ENCODE results near the gene PCBP3.
"Not testable (repeated sequence)": the region's sequence is repeated elsewhere in the genome, so short reads cannot be mapped to it uniquely, and the experiment has no call there.

Gene PCBP3

DNA sequence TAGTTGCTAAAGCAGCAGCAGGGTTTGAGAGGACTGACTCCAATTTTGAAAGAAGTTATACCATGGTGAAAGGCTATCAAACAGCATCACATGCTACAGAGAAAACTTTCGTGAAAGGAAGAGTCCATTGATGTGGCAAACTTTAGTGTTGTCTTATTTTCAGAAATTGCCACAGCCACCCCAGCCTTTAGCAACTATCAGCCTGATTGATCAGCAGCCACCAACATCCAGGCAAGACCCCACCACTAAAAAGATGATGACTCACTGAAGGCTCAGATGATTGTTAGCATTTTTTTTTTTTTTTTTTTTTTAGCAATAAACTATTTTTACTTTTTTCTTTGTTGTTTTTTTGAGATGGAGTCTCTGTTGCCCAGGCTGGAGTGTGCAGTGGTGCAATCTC, 35.3 kb downstream of the PCBP3 start:
- not testable (repeated sequence) for DNase-seq (ENCODE audit: low read depth in 2 of 2)

DNA sequence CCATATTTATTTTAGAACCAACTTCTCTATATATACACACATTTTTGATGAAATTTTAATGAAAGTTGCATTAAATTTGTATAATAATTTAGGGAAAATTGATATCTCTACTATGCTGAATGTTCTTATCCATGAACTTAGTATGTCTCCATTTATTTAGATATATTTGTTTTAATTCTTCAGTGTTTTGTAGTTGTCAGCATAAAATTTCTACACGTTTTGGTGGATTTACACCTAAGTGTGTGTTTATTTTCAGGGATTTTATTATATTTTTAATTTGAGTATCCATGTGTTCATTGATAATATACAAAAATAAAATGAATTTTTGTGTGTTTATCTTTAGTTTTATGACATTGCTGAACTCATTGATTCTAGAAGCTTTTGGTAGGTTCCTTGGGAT, 36.7 kb downstream of the PCBP3 start:
- no peak for DNase-seq (ENCODE audit: low read depth in 2 of 2)

DNA sequence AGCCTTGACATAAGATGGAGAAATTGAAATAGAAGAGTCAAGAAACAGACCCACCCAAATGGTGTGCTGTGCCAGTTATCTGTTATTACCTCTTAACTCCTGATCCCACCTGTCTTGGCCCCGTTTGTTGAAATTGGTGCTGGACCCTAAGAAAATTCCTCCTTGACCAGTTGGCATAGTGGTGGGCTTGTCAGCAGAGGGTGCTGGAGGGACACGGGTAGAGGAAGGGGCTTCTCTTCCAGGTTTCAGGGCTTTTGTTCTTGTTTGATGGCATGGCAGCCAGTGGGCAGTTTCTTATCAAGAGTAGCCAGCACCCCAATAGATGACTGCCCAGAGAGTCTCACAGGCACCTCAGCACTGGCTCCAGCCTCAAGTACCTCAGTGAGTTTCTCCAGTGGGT, 51.6 kb downstream of the PCBP3 start:
- DNase-seq (ENCODE audit: low read depth in 2 of 2): no peak

DNA sequence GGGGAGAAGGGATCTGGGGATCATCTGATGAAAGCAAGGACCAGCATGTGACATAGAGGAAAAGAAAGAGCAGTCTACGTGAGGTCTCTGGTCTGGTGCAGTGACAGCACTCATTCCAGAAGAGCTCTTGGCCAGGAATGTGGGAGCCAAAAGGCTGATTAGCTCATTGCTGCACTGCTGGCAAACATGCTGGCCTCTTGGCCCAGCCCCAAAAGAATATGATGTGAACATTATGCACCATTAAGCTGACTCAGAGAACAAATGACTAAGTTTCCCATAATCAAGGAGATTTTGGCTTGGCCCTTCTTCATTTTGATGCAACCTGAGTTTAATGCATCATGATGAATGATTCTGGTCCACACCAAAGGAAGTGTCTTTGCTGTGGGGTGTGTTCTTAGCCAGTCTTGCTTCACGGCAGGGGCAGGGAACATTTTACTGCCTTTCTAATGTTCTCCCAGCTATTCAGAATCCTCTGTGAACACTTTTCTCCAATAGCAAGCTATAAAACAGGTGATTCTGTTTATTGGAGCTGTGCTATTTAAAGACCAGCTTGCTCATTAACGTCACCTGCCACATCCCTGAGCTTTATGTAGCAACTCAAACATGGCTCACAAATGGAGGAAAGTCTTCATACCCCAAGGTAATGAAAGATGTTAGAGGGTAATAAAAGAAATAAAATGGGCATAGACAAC, 55.1 kb downstream of the PCBP3 start:
- no peak for DNase-seq (ENCODE audit: low read depth in 2 of 2)

DNA sequence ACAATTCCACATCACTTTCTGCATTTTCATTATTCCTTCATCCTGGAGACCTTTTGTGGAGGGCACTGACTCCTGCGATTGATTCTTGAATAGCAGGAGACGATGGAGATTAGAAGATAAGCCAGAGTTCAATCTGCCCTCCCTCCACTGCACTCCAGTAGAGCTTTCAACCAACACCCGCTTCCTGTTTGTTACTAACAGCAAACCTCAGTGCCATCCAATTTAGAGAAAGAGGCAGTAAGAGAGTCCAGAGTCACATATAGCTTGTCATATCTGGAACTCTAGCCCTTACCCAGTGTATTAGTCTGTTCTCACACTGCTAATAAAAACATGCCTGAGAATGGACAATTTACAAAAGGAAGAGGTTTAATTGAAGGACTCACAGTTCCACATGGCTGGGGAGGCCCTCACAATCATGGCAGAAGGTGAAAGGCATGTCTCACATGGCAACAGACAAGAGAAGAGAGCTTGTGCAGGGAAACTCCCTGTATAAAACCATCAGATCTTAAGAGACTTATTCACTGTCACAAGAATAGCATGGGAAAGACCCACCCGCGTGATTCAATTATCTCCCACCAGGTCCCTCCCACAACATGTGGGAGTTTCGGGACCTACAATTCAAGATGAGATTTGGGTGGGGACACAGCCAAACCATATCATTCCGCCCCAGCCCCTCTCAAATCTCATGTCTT, 55.9 kb downstream of the PCBP3 start:
- DNase-seq (ENCODE audit: low read depth in 2 of 2): no peak

DNA sequence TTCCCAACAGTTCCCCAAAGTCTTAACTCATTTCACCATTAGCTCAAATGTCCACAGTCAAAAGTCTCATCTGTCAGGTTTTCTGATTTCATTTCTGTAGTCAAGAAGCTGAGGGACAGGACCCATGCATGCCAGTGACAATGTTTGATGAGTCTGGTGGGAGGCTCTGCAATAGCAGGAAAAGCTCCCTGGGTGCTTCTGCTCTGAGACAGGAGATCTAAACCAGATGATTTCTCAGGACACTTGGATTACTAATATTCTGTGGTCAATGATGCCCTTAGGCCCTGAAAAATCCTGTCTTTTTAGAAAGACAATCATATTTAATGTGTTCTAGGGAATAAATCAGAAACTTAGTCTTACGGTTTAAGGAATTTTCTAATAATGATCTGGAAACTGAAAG, 56.4 kb downstream of the PCBP3 start:
- no peak for DNase-seq (ENCODE audit: low read depth in 2 of 2)

DNA sequence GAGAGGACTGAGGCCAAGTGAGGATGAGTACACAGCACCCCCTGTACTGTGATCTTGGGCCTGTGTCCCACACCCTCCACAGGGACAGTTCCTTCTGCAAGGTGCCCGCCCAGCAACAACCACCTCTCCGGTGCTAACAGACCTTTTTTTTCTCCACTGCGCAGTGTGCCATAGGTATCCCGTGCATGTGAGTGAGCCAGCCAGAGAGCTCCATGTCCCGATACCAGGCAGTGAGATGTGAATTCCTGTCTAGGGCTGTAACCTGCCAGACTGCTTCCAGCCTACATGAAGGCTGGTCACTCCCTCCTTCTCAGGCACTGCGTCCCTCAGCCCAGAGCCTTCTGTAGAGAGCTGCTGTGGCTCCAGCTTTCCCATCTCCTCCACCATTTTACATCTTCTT, 56.9 kb downstream of the PCBP3 start:
- DNase-seq (ENCODE audit: low read depth in 2 of 2): no peak

DNA sequence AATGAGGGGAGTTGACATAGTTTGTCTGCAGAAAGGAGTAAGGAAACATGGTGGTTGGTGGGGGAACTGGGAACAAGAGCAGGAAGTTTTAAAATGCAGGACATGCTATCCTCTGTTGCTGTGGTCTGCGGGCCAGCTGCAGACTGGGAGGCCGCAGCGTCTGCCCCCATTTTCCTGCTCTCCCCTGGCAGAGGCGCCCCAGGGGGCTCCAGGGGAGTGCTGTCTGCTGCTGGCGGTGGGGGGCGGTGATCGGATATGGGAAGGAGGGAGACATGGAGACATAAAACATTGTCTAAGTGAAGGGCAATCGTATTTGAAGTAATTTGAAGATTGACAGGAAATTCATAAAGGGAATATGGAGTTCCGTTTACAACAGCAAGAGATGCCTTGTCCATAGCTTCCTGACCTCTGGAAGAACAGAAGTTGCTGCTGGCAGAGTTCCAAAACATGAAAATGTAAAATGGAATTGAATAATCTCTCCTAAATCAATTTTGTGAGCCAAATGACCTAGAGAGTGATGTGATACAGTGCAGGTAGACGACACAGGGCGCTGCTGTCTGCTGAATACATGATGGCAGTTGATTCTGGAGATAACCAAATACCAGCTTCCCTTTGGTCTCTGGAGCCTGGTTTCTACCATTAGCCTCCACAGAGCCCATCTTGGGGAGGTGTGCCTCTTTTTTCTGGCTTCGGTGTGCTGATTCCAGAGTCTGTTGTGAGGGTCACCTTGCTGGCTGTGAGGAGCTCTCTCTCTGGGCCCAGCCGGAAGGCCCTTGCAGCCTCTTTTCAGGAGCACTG, 61.0 kb downstream of the PCBP3 start:
- no peak for DNase-seq (ENCODE audit: low read depth in 2 of 2)

DNA sequence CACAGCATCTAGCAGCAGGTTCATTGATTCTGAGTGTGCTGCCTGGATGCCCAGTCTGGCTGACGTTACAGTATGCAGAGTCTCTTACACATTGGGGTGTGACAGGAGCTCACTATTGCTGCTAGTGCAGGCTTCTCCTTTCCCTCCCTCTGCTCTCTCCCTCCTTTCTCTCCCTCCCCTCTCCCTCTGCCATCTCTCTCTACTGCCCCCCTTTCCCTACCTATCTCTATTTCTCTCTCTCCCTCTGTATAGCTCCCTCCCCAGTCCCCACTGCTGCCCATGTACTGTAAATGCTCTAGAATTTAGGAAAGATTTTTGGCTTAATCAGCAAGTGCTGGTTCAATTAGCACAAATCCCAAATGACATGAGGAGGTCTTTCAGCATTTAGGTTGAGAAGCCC, 62.8 kb downstream of the PCBP3 start:
- DNase-seq (ENCODE audit: low read depth in 2 of 2): no peak

DNA sequence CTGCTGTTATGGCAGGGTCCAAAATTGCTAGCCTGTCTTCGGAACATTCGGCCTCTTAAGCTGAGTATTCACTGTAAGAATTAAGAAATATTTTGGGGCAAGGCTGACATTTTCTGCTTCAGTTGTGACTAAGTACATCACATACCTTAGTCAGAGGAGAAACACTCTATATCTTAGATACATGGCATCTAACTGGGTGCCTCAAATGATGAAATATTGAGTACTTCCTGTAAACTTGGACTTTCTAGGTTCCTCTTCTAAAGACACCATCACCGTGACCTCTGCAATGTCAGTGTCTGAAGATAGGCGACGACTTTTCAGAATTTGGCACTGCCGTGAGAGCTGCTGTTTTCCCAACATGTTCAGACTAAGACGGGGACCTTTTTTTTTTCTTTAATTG, 65.6 kb downstream of the PCBP3 start:
- no peak for DNase-seq (ENCODE audit: low read depth in 2 of 2)

DNA sequence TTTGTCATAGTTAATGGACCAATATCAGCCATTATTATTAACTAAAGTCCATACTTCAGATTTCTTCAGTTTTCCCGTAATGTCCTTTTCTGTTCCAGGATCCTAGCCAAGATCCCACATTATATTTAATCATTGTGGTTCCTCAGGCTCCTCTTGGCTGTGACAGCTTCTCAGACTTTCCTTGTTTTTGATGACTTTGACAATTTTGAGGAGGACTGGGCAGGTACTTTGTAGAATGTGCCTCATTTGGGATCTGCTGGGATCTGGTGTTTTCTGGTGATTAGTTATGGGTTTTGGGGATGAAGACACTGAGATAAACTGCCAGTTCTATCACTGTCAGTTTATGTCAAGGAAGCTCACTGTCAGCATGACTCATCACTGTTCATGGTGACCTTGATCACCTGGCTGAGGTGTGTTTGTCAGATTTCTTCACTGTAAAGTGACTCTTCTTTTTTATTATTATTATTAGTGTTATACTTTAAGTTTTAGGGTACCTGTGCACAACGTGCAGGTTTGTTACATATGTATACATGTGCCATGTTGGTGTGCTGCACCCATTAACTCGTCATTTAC, 66.3 kb downstream of the PCBP3 start:
- no peak for DNase-seq (ENCODE audit: low read depth in 2 of 2)

DNA sequence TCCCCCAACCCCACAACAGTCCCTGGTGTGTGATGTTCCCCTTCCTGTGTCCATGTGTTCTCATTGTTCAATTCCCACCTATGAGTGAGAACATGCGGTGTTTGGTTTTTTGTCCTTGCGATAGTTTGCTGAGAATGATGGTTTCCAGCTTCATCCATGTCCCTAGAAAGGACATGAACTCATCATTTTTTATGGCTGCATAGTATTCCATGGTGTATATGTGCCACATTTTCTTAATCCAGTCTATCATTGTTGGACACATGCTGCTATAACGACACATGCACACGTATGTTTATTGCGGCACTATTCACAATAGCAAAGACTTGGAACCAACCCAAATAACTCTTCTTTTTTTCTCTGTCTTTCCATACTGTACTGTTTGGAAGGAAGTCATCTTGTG, 66.8 kb downstream of the PCBP3 start:
- DNase-seq (ENCODE audit: low read depth in 2 of 2): not testable (repeated sequence)

DNA sequence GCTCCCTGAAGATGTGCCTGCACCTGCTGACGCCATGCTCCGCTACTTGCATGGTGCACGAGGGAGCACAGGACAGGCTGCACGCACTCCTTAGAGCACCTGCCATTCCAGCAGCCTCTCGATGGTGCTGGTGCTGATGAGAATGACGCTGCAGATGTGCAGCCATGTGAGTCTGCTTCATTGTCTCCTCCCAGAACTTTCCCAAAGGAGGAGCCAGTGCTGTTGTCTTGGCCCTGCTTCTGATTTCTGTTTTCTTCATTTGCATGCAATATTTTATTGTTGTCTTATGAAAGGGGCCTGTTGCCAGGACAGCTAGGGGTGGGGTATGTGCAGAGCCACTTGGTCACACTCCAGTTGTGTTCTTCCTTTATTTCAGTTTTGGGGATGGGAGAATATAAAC, 70.1 kb downstream of the PCBP3 start:
- no peak for DNase-seq (ENCODE audit: low read depth in 2 of 2)

DNA sequence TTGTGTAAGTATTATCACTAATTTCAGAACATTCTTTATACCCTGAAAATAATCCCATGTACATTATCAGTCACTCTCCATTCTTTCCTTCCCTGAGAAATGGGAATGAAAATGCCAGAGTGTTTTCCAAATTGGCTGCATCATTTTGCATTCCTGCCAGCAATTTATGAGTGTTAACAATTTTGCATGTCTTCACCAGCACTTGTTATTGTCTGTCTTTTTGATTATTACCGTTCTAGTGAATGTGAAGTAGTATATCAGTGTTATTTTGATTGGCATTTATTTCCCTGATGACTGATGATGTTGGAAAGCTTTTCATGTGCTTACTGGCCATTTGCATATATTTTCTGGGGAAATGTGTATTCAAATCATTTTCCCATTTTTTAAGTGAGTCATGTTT, 71.9 kb downstream of the PCBP3 start:
- no peak for DNase-seq (ENCODE audit: low read depth in 2 of 2)

DNA sequence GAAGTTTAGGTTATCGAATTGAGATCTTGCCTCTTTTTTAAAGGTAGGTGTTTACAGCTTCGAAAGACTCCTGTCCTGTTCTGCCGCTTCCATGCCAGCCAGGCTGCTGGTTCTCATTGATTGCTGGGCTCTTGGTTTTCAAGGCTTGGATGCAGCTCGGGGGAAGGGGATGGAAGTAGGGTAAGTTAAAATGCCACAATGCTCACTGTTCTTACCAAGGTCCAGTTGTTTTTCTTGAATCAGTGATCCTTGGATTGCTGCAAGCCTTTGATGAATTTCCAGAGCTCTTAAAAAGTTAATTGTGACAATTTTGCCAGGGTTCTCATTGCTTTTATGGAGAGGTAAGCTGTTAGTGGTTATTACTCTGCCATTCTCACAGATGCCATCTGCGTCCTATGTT, 74.9 kb downstream of the PCBP3 start:
- no peak for DNase-seq (ENCODE audit: low read depth in 2 of 2)

DNA sequence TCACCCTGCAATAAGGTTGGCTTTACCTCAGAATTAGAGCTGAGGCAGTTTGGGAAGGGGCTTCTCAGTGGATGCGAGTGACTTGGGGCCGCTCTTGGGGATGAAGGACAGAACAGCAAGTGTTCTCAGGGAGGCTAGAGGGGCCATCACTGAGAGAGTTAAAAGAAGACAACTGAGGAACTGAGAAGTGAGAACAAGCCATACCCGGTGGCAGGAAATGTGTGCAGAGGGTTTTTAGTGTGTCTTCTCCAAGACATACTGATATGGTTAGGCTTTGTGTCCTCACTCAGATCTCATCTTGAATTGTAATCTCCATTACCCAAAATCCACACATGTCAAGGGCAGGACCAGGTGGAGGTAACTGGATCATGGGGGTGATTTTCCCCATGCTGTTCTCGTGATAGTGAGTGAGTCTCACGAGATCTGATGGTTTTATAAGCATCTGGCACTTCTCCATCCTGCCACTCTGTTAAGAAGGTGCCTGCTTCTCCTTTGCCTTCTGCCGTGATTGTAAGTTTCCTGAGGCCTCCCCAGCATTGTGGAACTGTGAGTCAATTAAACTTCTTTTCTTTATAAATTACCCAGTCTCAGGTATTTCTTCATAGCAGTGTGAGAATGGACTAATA, 75.8 kb downstream of the PCBP3 start:
- no peak for DNase-seq (ENCODE audit: low read depth in 2 of 2)

DNA sequence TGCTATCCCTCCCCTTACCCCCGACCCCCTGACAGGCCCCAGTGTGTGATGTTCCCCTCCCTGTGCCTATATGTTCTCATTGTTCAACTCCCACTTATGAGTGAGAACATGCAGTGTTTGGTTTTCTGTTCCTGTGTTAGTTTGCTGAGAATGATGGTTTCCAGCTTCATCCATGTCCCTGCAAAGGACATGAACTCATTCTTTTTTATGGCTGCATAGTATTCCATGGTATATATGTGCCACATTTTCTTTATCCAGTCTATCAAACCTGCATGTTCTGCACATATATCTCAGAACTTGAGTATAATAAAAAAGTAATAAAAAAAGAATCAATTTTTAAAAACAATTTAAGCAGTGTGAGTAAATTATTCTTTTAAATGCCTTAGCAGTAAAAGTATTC, 76.7 kb downstream of the PCBP3 start:
- not testable (repeated sequence) for DNase-seq (ENCODE audit: low read depth in 2 of 2)

DNA sequence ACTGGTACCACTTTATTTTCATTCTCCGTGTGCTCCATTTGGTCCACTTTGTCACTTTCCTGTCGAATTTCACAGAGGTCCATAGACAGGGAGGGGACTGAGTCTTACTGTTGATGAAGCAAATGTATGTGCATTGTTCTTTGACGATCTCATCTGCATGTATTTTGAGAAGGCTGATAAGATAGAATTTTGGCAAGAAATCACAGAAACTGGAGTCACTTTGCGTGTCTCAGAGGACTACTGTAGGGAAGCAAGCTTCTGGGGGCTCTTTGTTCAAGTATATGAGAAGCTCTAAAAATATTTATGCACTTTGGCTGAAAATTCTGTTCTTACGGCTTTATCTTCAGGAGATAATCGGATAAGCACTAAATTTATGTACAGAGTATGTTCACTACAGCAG, 78.1 kb downstream of the PCBP3 start:
- DNase-seq (ENCODE audit: low read depth in 2 of 2): no peak

DNA sequence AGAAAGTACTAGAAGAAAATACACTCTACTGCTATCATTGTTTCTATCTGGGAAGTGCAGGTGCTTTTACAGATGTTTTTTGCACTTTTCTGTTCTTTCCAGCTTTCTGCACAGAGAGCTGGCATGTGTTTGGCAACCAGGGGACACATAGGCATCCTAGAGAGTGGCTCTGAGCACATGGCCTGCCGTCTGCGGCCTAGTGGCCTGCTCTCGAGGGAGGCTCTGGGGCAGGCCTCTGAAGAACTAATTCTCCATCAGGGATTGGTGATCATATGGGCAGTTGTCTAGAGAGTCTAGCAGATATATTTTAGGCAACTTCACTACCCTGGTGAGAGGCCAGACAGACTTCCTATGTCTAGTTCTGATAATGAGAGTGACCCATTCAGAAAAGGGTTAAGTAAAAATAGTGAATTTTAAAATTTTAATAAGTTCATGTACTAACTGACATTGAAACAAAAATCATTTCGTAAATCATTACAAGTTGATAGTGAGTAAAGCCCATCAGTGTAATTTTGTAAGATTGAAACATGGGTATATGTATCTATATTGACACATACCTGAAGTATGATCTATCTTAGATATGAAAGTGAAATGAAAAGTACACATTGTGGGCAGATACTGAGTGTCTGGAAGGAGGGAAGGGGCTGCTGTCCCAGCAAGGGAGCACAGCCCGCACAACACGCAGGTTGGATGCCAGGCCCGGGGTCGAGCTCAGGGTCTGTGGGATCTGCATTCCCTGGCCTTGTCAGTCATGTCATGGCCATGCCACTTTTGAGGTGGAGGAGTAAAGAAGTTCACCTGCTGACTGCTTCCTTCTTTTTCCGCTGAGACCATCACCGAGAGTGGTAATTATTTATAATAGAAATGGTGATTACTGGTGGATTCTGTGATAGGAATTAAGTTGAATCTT, 79.8 kb downstream of the PCBP3 start:
- DNase-seq (ENCODE audit: low read depth in 2 of 2): no peak

DNA sequence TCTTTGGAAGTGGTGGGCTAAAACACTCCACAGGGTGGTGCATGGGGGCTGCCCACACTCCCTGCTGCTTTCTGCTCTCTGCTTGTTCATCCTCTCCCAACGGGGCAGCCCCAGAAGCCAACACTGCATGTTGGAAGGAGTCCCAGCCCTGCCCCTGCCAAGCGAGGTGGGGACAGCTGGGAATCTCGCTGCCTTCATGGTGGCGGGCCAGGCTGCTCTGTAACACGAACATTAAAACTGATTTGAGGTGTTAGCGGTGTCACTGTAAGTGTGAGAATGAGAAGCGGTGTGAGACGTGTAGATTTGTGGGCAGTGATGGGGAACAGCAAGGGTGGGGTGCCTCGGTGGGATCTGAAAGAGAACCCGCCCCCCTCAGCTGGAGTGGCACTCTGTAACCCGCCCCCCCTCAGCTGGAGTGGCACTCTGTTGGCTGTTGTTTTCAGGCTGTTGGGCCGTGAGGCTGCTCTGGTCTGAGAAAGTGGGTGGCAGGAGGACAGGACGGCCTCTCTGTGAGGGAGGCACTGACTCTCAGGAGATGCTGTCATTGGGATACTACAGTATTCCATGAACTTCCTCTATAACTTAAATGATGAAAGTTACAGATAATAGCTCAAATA, 80.9 kb downstream of the PCBP3 start:
- DNase-seq (ENCODE audit: low read depth in 2 of 2): no peak
